Parathyroid adenoma (tissue), 2 donors: ENCODE measurements around the gene ACTL8.

Experiments used
- H2AFZ ChIP-seq: fragments of 300-600 bp; sonication (generic); one replicate; pipeline ENCODE4 v1.7.0; 2017; ENCODE audit warnings: antibody characterized with exemption, mild to moderate bottlenecking
- H3K27ac ChIP-seq: fragments of 300-600 bp; sonication (generic); one replicate; pipeline ENCODE4 v1.7.0; 2017
- H3K27me3 ChIP-seq: fragments of 300-600 bp; sonication (generic); one replicate; pipeline ENCODE4 v1.7.0; 2017; ENCODE audit warnings: low read length; ENCODE audit not compliant: control insufficient read depth, insufficient read depth
- H3K36me3 ChIP-seq: fragments of 300-600 bp; sonication (generic); one replicate; pipeline ENCODE4 v1.7.0; 2017; ENCODE audit warnings: low read length; ENCODE audit not compliant: control insufficient read depth, insufficient read depth
- H3K4me1 ChIP-seq: fragments of 300-600 bp; sonication (generic); one replicate; pipeline ENCODE4 v1.7.0; 2017; ENCODE audit warnings: control low read depth
- H3K4me2 ChIP-seq: fragments of 300-600 bp; sonication (generic); one replicate; pipeline ENCODE4 v1.7.0; 2017; ENCODE audit warnings: low read length
- H3K4me3 ChIP-seq: fragments of 300-600 bp; sonication (generic); one replicate; pipeline ENCODE4 v1.7.0; 2017; ENCODE audit warnings: low read depth, low read length
- H3K79me2 ChIP-seq: fragments of 300-600 bp; sonication (generic); one replicate; pipeline ENCODE4 v1.7.0; 2017; ENCODE audit warnings: control low read depth
- H3K9ac ChIP-seq: fragments of 300-600 bp; sonication (generic); one replicate; pipeline ENCODE4 v1.7.0; 2017; ENCODE audit warnings: mild to moderate bottlenecking
- H3K9me3 ChIP-seq: fragments of 300-600 bp; sonication (generic); one replicate; pipeline ENCODE4 v1.7.0; 2017; ENCODE audit warnings: low read length; ENCODE audit not compliant: control insufficient read depth
- TF ChIP-seq, protein P1 (sequence below): fragments of 300-600 bp; sonication (generic); IDR thresholded peaks from one replicate; pipeline ENCODE4 v1.7.0; 2017; ENCODE audit warnings: antibody characterized with exemption, mild to moderate bottlenecking
- donor health status: primary hyperparathyroidism.

ACTL8 gene

DNA sequence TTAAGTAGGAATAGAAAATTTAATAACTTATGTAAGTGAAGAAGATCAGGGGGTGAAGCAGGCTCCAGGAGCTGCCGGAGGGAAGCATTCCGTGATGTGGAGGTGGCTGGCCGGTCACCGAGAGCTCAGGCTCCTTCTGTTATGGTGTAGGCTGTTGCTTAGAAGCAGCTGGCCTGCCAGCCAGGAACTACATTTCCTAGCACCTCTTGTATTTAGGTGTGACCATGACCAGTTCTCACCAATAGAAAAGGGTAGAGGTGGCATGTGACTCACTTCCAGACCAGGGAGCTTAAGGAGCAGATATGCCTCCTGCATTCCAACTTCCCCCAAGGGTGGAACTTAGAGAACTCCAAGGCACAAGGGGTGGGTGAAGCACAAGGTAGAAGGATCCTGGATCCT lies 120.7 kb downstream of the ACTL8 start:
- H3K27ac ChIP-seq = no peak overlapping the region
- H3K4me2 ChIP-seq = no peak overlapping the region
- no peaks in the 10 kb centered on the region for H3K27me3 ChIP-seq
- no peaks in the 10 kb centered on the region for H3K79me2 ChIP-seq
- H2AFZ ChIP-seq = no peak overlapping the region
- H3K9ac ChIP-seq = no peak overlapping the region
- no peak overlapping the region for H3K4me3 ChIP-seq
- TF ChIP-seq, protein P1, sequence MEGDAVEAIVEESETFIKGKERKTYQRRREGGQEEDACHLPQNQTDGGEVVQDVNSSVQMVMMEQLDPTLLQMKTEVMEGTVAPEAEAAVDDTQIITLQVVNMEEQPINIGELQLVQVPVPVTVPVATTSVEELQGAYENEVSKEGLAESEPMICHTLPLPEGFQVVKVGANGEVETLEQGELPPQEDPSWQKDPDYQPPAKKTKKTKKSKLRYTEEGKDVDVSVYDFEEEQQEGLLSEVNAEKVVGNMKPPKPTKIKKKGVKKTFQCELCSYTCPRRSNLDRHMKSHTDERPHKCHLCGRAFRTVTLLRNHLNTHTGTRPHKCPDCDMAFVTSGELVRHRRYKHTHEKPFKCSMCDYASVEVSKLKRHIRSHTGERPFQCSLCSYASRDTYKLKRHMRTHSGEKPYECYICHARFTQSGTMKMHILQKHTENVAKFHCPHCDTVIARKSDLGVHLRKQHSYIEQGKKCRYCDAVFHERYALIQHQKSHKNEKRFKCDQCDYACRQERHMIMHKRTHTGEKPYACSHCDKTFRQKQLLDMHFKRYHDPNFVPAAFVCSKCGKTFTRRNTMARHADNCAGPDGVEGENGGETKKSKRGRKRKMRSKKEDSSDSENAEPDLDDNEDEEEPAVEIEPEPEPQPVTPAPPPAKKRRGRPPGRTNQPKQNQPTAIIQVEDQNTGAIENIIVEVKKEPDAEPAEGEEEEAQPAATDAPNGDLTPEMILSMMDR = no peak
- no peaks in the 10 kb centered on the region for H3K4me1 ChIP-seq
- no peaks in the 10 kb centered on the region for H3K9me3 ChIP-seq
- no peaks in the 10 kb centered on the region for H3K36me3 ChIP-seq
